ENCODE results near the gene CST2. TPM values are rescaled to one million over a fixed set of nuclear protein-coding genes. Genes with fewer than 3 reads are reported as not detected.
"Not testable (repeated sequence)": the region's sequence is repeated elsewhere in the genome, so short reads cannot be mapped to it uniquely, and the experiment has no call there.

Gene CST2
- total RNA-seq, 4 donors from 2014 or later, result not detected

DNA sequence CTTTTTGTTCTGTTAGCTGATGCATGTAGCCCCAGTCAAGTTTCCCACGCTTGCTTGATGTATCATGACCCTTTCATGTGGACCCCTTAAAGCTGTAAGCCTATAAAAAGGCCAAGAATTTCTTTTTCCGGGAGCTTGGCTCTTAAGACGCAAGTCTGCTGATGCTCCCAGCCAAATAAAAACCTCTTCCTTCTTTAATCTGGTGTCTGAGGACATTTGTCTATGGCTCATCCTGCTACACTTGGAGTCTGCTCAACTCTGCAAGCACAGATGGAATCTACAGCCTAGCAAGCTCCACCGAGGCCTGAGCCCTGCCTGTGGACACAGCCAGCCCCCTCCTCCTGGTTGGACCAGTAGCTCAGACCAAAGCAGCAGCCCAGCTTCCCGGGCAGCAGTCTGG lies 3.4 kb downstream of the CST2 start:
- no peak for DNase-seq (ENCODE audit: low spot score in 2 of 2)
- WGBS, 2 donors, result 61 to 64% methylated on average over 5 of the region's 5 CpGs
- no peak for TF ChIP-seq POLR2A (IDR thresholded peaks at IDR 0.05)
- TF ChIP-seq, protein P1, sequence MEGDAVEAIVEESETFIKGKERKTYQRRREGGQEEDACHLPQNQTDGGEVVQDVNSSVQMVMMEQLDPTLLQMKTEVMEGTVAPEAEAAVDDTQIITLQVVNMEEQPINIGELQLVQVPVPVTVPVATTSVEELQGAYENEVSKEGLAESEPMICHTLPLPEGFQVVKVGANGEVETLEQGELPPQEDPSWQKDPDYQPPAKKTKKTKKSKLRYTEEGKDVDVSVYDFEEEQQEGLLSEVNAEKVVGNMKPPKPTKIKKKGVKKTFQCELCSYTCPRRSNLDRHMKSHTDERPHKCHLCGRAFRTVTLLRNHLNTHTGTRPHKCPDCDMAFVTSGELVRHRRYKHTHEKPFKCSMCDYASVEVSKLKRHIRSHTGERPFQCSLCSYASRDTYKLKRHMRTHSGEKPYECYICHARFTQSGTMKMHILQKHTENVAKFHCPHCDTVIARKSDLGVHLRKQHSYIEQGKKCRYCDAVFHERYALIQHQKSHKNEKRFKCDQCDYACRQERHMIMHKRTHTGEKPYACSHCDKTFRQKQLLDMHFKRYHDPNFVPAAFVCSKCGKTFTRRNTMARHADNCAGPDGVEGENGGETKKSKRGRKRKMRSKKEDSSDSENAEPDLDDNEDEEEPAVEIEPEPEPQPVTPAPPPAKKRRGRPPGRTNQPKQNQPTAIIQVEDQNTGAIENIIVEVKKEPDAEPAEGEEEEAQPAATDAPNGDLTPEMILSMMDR (IDR thresholded peaks at IDR 0.05), result no peak
- intact Hi-C loops (cut with DNase I; ENCODE audit: low total_unique reads), result no loop called here
- H3K4me3 ChIP-seq (ENCODE audit: low read depth, poor library complexity, severe bottlenecking), result no peak overlapping the region

DNA sequence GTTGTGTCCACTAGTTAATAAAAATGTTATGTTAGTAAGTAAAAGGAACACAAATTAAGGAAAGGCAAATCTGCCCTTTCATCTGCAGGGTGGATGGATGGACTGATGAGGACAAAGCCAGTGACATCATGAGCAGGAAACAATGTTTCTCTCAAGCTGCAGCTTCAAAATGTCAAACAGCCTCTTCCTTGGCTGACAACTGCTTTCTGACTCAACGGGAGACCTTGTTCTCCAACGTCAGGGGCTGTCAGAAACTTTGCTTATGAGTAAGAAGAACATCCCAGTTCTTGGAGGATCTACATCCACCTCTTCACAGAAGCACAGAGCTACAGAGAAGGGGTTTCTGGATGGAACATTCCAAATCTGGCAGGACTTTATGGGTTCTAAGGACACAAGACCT lies 6.0 kb downstream of the CST2 start:
- H3K4me3 ChIP-seq (ENCODE audit: low read depth, poor library complexity, severe bottlenecking), result no peak overlapping the region
- WGBS, 2 donors, result 43 to 60% methylated on average over 2 of the region's 2 CpGs
- DNase-seq (ENCODE audit: low spot score in 2 of 2), result no peak
- no peak for TF ChIP-seq POLR2A (IDR thresholded peaks at IDR 0.05)
- TF ChIP-seq, protein P1 (IDR thresholded peaks at IDR 0.05), result no peak
- intact Hi-C loops (cut with DNase I; ENCODE audit: low total_unique reads), result no loop called here

DNA sequence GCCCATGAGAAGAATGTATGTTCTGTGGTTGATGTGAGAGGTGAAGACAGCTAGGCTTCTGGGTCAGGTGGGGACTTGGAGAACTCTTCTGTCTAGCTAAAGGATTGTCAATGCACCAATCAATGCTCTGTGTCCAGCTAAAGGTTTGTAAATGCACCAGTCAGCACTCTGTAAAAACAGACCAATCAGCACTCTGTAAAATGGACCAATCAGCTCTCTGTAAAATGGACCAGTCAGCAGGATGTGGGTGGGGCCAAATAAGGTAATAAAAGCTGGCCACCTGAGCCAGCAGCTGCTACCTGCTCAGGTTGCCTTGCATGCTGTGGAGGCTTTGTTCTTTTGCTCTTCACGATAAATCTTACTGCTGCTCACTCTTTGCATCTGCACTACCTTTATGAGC lies 15.0 kb downstream of the CST2 start:
- intact Hi-C loops (cut with DNase I; ENCODE audit: low total_unique reads); DNase-seq (ENCODE audit: low spot score in 2 of 2); H3K4me3 ChIP-seq (ENCODE audit: low read depth, poor library complexity, severe bottlenecking): not testable (repeated sequence)
- WGBS, 2 donors, result 75 to 100% methylated on average over 1 of the region's 1 CpG

DNA sequence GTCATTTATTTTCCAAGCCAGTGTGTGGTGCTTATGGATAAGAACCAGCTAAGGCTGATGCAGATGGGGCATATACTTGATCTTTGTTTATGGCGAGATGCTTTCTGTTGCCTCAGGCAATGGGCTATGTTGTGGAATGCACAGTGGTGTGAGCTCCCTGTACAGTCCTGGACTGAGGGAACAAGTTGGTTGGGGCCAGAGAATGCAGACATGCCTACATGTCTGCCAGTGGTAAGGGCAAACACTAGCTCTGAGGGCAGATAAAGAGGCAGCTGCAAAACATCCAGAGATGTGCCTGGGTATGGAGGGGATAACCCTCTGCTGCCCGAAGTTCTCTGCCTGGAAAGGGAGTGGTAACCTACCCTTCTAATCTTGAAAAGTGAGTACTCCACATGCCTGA lies 16.2 kb downstream of the CST2 start:
- intact Hi-C loops (cut with DNase I; ENCODE audit: low total_unique reads); DNase-seq (ENCODE audit: low spot score in 2 of 2); H3K4me3 ChIP-seq (ENCODE audit: low read depth, poor library complexity, severe bottlenecking): not testable (repeated sequence)
- WGBS, 2 donors, result 62 to 63% methylated on average over 2 of the region's 2 CpGs

DNA sequence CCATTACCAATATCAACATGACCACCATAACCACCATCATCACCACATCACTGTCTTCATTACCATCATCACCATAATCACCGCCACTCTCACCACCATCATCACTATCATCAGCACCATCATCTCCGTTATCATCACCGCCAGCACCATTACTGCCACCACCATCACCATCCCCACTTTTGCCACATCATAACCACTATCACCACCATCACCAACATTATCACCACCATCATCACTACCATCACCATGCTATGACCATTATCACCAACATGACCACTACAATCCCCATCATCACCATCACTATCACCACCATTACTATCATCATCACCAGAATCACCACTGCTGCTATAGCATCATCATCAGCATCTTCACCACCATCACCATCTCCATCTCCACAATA lies 25.7 kb downstream of the CST2 start:
- WGBS, 2 donors, result 93 to 97% methylated on average over 3 of the region's 3 CpGs
- H3K4me3 ChIP-seq (ENCODE audit: low read depth, poor library complexity, severe bottlenecking), result no peak overlapping the region
- no peak for DNase-seq (ENCODE audit: low spot score in 2 of 2)
- intact Hi-C loops (cut with DNase I; ENCODE audit: low total_unique reads), result no loop called here
- TF ChIP-seq POLR2A (IDR thresholded peaks at IDR 0.05), result no peak
- TF ChIP-seq, protein P1 (IDR thresholded peaks at IDR 0.05), result no peak

DNA sequence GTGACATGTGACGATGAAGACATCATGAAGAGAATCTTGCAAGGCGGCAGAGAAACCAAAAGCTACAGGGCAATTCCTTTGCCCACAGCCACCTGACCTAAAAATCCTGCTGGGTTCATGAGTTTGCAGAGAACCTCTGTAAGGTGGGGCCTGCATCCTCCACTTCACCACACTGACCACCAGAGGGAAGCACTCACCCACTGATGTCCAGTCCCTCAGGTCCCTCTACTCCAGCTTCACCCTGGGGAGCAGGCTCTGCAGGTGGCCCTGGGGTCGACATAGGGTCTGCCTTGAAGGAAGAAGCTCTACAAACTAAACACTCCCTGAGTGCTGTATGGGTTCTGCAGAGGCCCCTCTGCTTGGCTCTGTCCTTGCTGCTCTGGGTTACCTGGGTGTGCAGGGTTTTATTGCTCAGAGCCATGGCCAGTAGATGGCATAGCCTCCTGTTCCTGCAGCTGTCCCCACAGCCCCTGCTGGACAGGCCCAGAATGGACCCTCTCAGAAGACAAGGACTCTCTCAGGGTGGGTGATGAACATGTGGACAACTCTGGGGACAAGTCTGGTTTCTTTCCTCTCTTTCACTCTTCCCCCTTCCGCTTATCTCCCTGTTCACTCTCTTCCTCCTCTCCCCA lies 27.2 kb downstream of the CST2 start:
- intact Hi-C loops (cut with DNase I; ENCODE audit: low total_unique reads); H3K4me3 ChIP-seq (ENCODE audit: low read depth, poor library complexity, severe bottlenecking): not testable (repeated sequence)
- peak in 1 of 2 donors; percentile 20 for DNase-seq (ENCODE audit: low spot score in 2 of 2)
- WGBS, 2 donors, result 59 to 86% methylated on average over 3 to 4 of the region's 4 CpGs

DNA sequence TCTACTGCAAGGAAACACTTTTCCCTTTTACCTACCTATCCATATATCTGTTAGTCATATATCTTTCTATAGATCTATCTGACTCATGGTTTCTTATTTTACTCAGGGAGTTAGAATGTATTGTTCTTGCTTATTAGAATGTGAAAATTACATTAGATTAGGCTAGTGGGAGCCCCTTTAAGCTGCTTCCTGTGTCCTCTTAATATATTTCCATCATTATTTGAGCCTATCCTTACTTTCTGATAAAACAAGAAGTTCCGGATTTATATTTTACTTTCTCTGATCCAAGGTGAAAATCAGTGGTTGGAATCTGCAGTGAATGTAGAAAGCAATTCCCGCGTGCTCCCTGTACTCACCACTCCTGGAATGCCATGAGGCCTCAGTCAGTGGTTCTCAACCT lies 31.0 kb downstream of the CST2 start:
- intact Hi-C loops (cut with DNase I; ENCODE audit: low total_unique reads), result no loop called here
- TF ChIP-seq, protein P1 (IDR thresholded peaks at IDR 0.05), result no peak
- TF ChIP-seq POLR2A (IDR thresholded peaks at IDR 0.05), result no peak
- WGBS, 2 donors, result 81 to 85% methylated on average over 3 of the region's 3 CpGs
- DNase-seq (ENCODE audit: low spot score in 2 of 2), result no peak
- no peak overlapping the region for H3K4me3 ChIP-seq (ENCODE audit: low read depth, poor library complexity, severe bottlenecking)
